Esophagus (tissue), 2 donors: Measurements from ENCODE around the gene SEC62. TPM values are rescaled to one million over a fixed set of nuclear protein-coding genes. Genes with fewer than 3 reads are reported as not detected.

Source experiments
- H3K27ac ChIP-seq, 2 donors: one replicate each; pipeline ENCODE4 v1.5.1; 2013; ENCODE audit warnings: low read depth in 2 of 2, mild to moderate bottlenecking in 2 of 2, inconsistent platforms in 1 of 2, low read length in 1 of 2, moderate library complexity in 1 of 2
- H3K27me3 ChIP-seq, 2 donors: one replicate each; pipeline ENCODE4 v1.6.1; 2013; ENCODE audit warnings: low read length in 2 of 2, control low read depth in 1 of 2, mild to moderate bottlenecking in 1 of 2; ENCODE audit not compliant: insufficient read depth in 2 of 2, control insufficient read depth in 1 of 2
- H3K36me3 ChIP-seq, 2 donors: one replicate each; pipeline ENCODE4 v1.6.1; 2013; ENCODE audit warnings: low read length in 1 of 2; ENCODE audit not compliant: control insufficient read depth in 2 of 2, insufficient read depth in 2 of 2
- H3K4me1 ChIP-seq, 2 donors: one replicate each; pipeline ENCODE4 v1.6.1; 2013; ENCODE audit warnings: low read length in 1 of 2; ENCODE audit not compliant: control insufficient read depth in 2 of 2, insufficient read depth in 2 of 2
- H3K4me3 ChIP-seq, 2 donors: one replicate each; pipeline ENCODE4 v1.5.1; 2013; ENCODE audit warnings: low read length in 2 of 2, mild to moderate bottlenecking in 2 of 2, low read depth in 1 of 2, moderate library complexity in 1 of 2
- H3K9me3 ChIP-seq, 2 donors: one replicate each; pipeline ENCODE4 v1.6.1; 2013; ENCODE audit warnings: mild to moderate bottlenecking in 2 of 2, low read depth in 1 of 2, low read length in 1 of 2, moderate library complexity in 1 of 2; ENCODE audit not compliant: control insufficient read depth in 2 of 2, insufficient read depth in 1 of 2
- WGBS, 2 donors: extraction: QIAGEN DNeasy Blood & Tissue Kit; methylation state at CpG; one replicate each; pipeline ENCODE4 v1.1.7; 2013; 5-methylcytosine and 5-hydroxymethylcytosine counted together
- polyA plus RNA-seq, 2 donors: library from polyadenylated mRNA; stranded (reverse); fragments of 200-250 nt; gene quantifications; one replicate each; pipeline ENCODE4 v1.2.3, GENCODE V29; 2013
- donor health status: healthy with polysubstance abuse.
- donor health status: Bipolar disorder and iron deficiency.

SEC62 gene
- polyA plus RNA-seq, 2 donors: 17.0 to 23.5 TPM

- H3K4me3 ChIP-seq: no peak overlapping the region
- H3K36me3 ChIP-seq: peaks cover 0 to 3% of the 10 kb centered on the region in 2 donors
- no peak overlapping the region for H3K27ac ChIP-seq
- H3K4me1 ChIP-seq: no peaks in the 10 kb centered on the region
- WGBS, 2 donors: 81 to 88% methylated on average over 5 of the region's 5 CpGs
- H3K9me3 ChIP-seq: no peaks in the 10 kb centered on the region
- no peaks in the 10 kb centered on the region for H3K27me3 ChIP-seq
Observed at GRCh38 chr3:169992781-169993180, 26.2 kb downstream of the SEC62 start.

GRCh38 chr3:169993761-169994160 lies 27.2 kb downstream of the SEC62 start:
- Histone ChIP-seq H3K4me3 (no peak overlapping the region), H3K9me3 (no peaks in the 10 kb centered on the region), H3K4me1 (no peaks in the 10 kb centered on the region), H3K36me3 (peaks cover 0 to 3% of the 10 kb centered on the region in 2 donors), H3K27ac (no peak overlapping the region), H3K27me3 (no peaks in the 10 kb centered on the region)
- 85 to 92% methylated on average over 3 of the region's 3 CpGs for WGBS, 2 donors

- no peaks in the 10 kb centered on the region for H3K36me3 ChIP-seq
Observed at GRCh38 chr3:169996063-169996462, 29.5 kb downstream of the SEC62 start.

GRCh38 chr3:169998668-169999131 lies 32.1 kb downstream of the SEC62 start:
- 33 to 36% methylated on average over 2 of the region's 2 CpGs for WGBS, 2 donors
- H3K27me3 ChIP-seq: no peaks in the 10 kb centered on the region
- H3K27ac ChIP-seq: no peak overlapping the region
- H3K36me3 ChIP-seq: no peaks in the 10 kb centered on the region
- no peak overlapping the region for H3K4me3 ChIP-seq
- H3K9me3 ChIP-seq: no peaks in the 10 kb centered on the region
- H3K4me1 ChIP-seq: no peaks in the 10 kb centered on the region

More at GRCh38 chr3:169996063-169996462, 29.5 kb downstream of the SEC62 start:
- Histone ChIP-seq H3K4me3 (no peak overlapping the region), H3K4me1 (no peaks in the 10 kb centered on the region), H3K9me3 (no peaks in the 10 kb centered on the region), H3K27ac (no peak overlapping the region), H3K27me3 (no peaks in the 10 kb centered on the region)
- 93 to 95% methylated on average over 2 of the region's 2 CpGs for WGBS, 2 donors

GRCh38 chr3:169999433-169999832 lies 32.8 kb downstream of the SEC62 start:
- Histone ChIP-seq H3K27ac (no peak overlapping the region), H3K27me3 (no peaks in the 10 kb centered on the region), H3K9me3 (no peaks in the 10 kb centered on the region), H3K4me3 (no peak overlapping the region), H3K4me1 (no peaks in the 10 kb centered on the region), H3K36me3 (no peaks in the 10 kb centered on the region)
- 98 to 99% methylated on average over 1 of the region's 1 CpG for WGBS, 2 donors

- Histone ChIP-seq H3K9me3 (no peaks in the 10 kb centered on the region), H3K4me1 (no peaks in the 10 kb centered on the region), H3K36me3 (no peaks in the 10 kb centered on the region), H3K4me3 (no peak overlapping the region), H3K27ac (no peak overlapping the region), H3K27me3 (no peaks in the 10 kb centered on the region)
- 96 to 98% methylated on average over 2 of the region's 2 CpGs for WGBS, 2 donors
Observed at GRCh38 chr3:170000051-170000450, 33.4 kb downstream of the SEC62 start.

GRCh38 chr3:170002231-170002630 lies 35.6 kb downstream of the SEC62 start:
- no peaks in the 10 kb centered on the region for H3K4me1 ChIP-seq
- no peaks in the 10 kb centered on the region for H3K27me3 ChIP-seq
- no peaks in the 10 kb centered on the region for H3K9me3 ChIP-seq
- 64 to 74% methylated on average over 10 of the region's 10 CpGs for WGBS, 2 donors
- no peak overlapping the region for H3K4me3 ChIP-seq
- H3K36me3 ChIP-seq: no peaks in the 10 kb centered on the region
- no peak overlapping the region for H3K27ac ChIP-seq

- no peak overlapping the region for H3K4me3 ChIP-seq
Observed at GRCh38 chr3:170002879-170003278, 36.3 kb downstream of the SEC62 start.

GRCh38 chr3:170003881-170004356 lies 37.3 kb downstream of the SEC62 start:
- no peaks in the 10 kb centered on the region for H3K27me3 ChIP-seq
- no peak overlapping the region for H3K27ac ChIP-seq
- H3K36me3 ChIP-seq: no peaks in the 10 kb centered on the region
- no peak overlapping the region for H3K4me3 ChIP-seq
- H3K4me1 ChIP-seq: no peaks in the 10 kb centered on the region
- 65 to 82% methylated on average over 2 of the region's 2 CpGs for WGBS, 2 donors
- no peaks in the 10 kb centered on the region for H3K9me3 ChIP-seq

More at GRCh38 chr3:170002879-170003278, 36.3 kb downstream of the SEC62 start:
- H3K4me1 ChIP-seq: no peaks in the 10 kb centered on the region
- H3K27me3 ChIP-seq: no peaks in the 10 kb centered on the region
- WGBS, 2 donors: 70 to 71% methylated on average over 1 of the region's 1 CpG
- H3K9me3 ChIP-seq: no peaks in the 10 kb centered on the region
- no peak overlapping the region for H3K27ac ChIP-seq
- H3K36me3 ChIP-seq: no peaks in the 10 kb centered on the region

- Histone ChIP-seq H3K4me1 (no peaks in the 10 kb centered on the region), H3K27me3 (no peaks in the 10 kb centered on the region), H3K36me3 (no peaks in the 10 kb centered on the region), H3K4me3 (no peak overlapping the region), H3K27ac (no peak overlapping the region), H3K9me3 (no peaks in the 10 kb centered on the region)
- WGBS, 2 donors: 70 to 72% methylated on average over 7 of the region's 7 CpGs
Observed at GRCh38 chr3:170007031-170007663, 40.5 kb downstream of the SEC62 start.
